ENCODE data around the gene KIF1B.

Gene KIF1B

DNA sequence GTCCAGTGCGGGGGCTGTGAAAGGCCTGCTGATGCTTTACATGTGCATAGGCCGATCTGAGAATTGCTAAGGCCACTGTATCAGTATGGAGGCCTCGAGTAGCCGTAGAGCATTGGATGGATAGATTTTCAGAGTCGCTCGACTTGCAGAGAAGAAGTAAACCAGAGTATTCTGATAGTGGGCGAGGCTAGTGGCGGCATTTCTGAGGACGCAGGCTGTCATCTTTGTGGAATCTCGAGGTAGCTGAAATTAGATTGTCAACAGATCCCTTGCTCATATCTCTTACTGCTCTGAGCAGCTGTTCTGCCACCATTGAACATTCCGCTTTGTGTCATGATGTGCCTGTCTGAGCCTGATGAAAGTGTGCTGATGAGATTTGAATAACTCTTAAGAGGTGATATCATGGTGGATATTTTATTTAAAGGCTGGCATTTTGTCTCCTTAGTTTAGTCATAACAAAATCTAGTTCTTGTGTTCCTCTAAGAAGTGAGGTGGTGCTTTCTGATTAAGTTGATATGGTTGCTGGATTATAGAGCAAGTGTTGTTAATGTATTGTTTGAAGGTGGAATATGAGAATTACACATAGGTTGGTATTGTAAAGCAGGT lies 1.5 kb downstream of the KIF1B start:
- Histone ChIP-seq H3K27me3 (ENCODE audit: low read length) (no peaks in the 10 kb centered on the region), H4K20me1 (ENCODE audit: low read depth, low read length) (no peaks in the 10 kb centered on the region), H3K4me3 (ENCODE audit: insufficient read depth, low read length, poor library complexity, severe bottlenecking) (no peak overlapping the region), H3K27ac (ENCODE audit: low read depth, low read length) (no peak overlapping the region), H3K9me2 (replicated peaks; ENCODE audit: insufficient read depth, low read length) (no peaks in the 10 kb centered on the region), H3K36me3 (ENCODE audit: low read length) (no peaks in the 10 kb centered on the region), H3K79me2 (ENCODE audit: insufficient read depth, low read length) (no peaks in the 10 kb centered on the region), H3F3A (ENCODE audit: insufficient read depth) (peaks cover 3% of the 10 kb centered on the region; the same call in 1 of the 2 replicates), H3K9ac (ENCODE audit: low read length) (no peak overlapping the region), H3K4me2 (ENCODE audit: low read depth, low read length, poor library complexity, severe bottlenecking) (no peak overlapping the region), H3K9me3 (ENCODE audit: insufficient read depth, low read length) (no peaks in the 10 kb centered on the region), H2AFZ (ENCODE audit: low read depth, low read length, severe bottlenecking) (no peak overlapping the region)
- TF ChIP-seq, protein P1, sequence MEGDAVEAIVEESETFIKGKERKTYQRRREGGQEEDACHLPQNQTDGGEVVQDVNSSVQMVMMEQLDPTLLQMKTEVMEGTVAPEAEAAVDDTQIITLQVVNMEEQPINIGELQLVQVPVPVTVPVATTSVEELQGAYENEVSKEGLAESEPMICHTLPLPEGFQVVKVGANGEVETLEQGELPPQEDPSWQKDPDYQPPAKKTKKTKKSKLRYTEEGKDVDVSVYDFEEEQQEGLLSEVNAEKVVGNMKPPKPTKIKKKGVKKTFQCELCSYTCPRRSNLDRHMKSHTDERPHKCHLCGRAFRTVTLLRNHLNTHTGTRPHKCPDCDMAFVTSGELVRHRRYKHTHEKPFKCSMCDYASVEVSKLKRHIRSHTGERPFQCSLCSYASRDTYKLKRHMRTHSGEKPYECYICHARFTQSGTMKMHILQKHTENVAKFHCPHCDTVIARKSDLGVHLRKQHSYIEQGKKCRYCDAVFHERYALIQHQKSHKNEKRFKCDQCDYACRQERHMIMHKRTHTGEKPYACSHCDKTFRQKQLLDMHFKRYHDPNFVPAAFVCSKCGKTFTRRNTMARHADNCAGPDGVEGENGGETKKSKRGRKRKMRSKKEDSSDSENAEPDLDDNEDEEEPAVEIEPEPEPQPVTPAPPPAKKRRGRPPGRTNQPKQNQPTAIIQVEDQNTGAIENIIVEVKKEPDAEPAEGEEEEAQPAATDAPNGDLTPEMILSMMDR (IDR thresholded peaks at IDR 0.05; ENCODE audit: insufficient read depth, low read length, poor library complexity, severe bottlenecking) = no peak
- no peak for TF ChIP-seq EZH2phosphoT487 (conservative IDR thresholded peaks at IDR 0.05; ENCODE audit: low read length)

DNA sequence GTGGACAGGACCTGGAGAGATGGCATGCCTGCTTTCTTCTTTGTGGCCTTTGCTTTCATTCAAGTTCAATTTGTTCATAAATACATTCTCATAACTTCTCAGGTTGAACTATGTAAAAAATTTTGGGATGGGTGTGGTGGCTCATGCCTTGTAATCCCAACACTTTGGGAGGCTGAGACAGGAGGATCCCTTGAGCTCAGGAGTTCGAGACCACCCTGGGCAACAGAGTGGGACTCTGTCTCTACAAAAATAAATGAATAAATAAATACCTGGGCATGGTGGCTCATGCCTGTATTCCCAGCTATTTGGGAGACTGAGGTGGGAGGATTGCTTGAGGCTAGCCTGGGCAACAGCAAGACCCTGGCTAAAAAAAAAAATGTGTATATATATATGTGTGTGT lies 2.1 kb downstream of the KIF1B start:
- H3F3A ChIP-seq (ENCODE audit: insufficient read depth) = peaks cover 3% of the 10 kb centered on the region; the same call in 1 of the 2 replicates
- H4K20me1 ChIP-seq (ENCODE audit: low read depth, low read length) = no peaks in the 10 kb centered on the region
- H3K9me3 ChIP-seq (ENCODE audit: insufficient read depth, low read length) = no peaks in the 10 kb centered on the region
- H3K27me3 ChIP-seq (ENCODE audit: low read length) = no peaks in the 10 kb centered on the region
- no peaks in the 10 kb centered on the region for H3K36me3 ChIP-seq (ENCODE audit: low read length)
- H3K9ac ChIP-seq (ENCODE audit: low read length) = no peak overlapping the region
- no peak overlapping the region for H3K27ac ChIP-seq (ENCODE audit: low read depth, low read length)
- H3K79me2 ChIP-seq (ENCODE audit: insufficient read depth, low read length) = no peaks in the 10 kb centered on the region
- H3K9me2 ChIP-seq (replicated peaks; ENCODE audit: insufficient read depth, low read length) = no peaks in the 10 kb centered on the region
- H3K4me2 ChIP-seq (ENCODE audit: low read depth, low read length, poor library complexity, severe bottlenecking) = no peak overlapping the region
- TF ChIP-seq, protein P1 (IDR thresholded peaks at IDR 0.05; ENCODE audit: insufficient read depth, low read length, poor library complexity, severe bottlenecking) = no peak
- no peak for TF ChIP-seq EZH2phosphoT487 (conservative IDR thresholded peaks at IDR 0.05; ENCODE audit: low read length)
- H2AFZ ChIP-seq (ENCODE audit: low read depth, low read length, severe bottlenecking) = no peak overlapping the region
- H3K4me3 ChIP-seq (ENCODE audit: insufficient read depth, low read length, poor library complexity, severe bottlenecking) = no peak overlapping the region

- H3K27me3 ChIP-seq (ENCODE audit: low read length) = no peaks in the 10 kb centered on the region
- no peak overlapping the region for H3K9ac ChIP-seq (ENCODE audit: low read length)
- H3K36me3 ChIP-seq (ENCODE audit: low read length) = no peaks in the 10 kb centered on the region
- H2AFZ ChIP-seq (ENCODE audit: low read depth, low read length, severe bottlenecking) = no peak overlapping the region
- H3K9me2 ChIP-seq (replicated peaks; ENCODE audit: insufficient read depth, low read length) = no peaks in the 10 kb centered on the region
- H3K4me2 ChIP-seq (ENCODE audit: low read depth, low read length, poor library complexity, severe bottlenecking) = no peak overlapping the region
- H3K27ac ChIP-seq (ENCODE audit: low read depth, low read length) = no peak overlapping the region
- peaks cover 3% of the 10 kb centered on the region; the same call in 1 of the 2 replicates for H3F3A ChIP-seq (ENCODE audit: insufficient read depth)
- no peak overlapping the region for H3K4me3 ChIP-seq (ENCODE audit: insufficient read depth, low read length, poor library complexity, severe bottlenecking)
- H3K9me3 ChIP-seq (ENCODE audit: insufficient read depth, low read length) = no peaks in the 10 kb centered on the region
- H4K20me1 ChIP-seq (ENCODE audit: low read depth, low read length) = no peaks in the 10 kb centered on the region
- no peaks in the 10 kb centered on the region for H3K79me2 ChIP-seq (ENCODE audit: insufficient read depth, low read length)
- no peak for TF ChIP-seq EZH2phosphoT487 (conservative IDR thresholded peaks at IDR 0.05; ENCODE audit: low read length)
- TF ChIP-seq, protein P1 (IDR thresholded peaks at IDR 0.05; ENCODE audit: insufficient read depth, low read length, poor library complexity, severe bottlenecking) = no peak
These were observed 2.9 kb downstream of the KIF1B start for GRCh38 chr1:10213186-10213705.
